ENCODE measurements around the gene DCC. TPM values are rescaled to one million over a fixed set of nuclear protein-coding genes. Genes with fewer than 3 reads are reported as not detected.

Gene DCC
- total and polyA plus RNA-seq, 7 experiments from 2014 or later, result not detected

GRCh38 chr18:52322307-52322706 is 17.7 kb upstream of the DCC start:
- intact Hi-C loops (cut with micrococcal nuclease), result no loop called here
- no peaks in the 10 kb centered on the region for H3K27me3 ChIP-seq (ENCODE audit: control insufficient read depth in 2 of 2, insufficient read depth in 2 of 2, low read length in 2 of 2)
- no peak overlapping the region for H3K4me3 ChIP-seq (ENCODE audit: low read length)
- no peaks in the 10 kb centered on the region for H3K9me3 ChIP-seq (ENCODE audit: control insufficient read depth in 2 of 3, low read length in 3 of 3)
- Mint-ChIP-seq H3K4me1 (no peaks in the 10 kb centered on the region), H3K4me3 (no peak overlapping the region), H3K36me3 (no peaks in the 10 kb centered on the region), H3K27me3 (peaks cover 0 to 5% (median 0%) of the 10 kb centered on the region in 5 donors), H3K27ac (no peak overlapping the region), H3K9me3 (peaks cover 0 to under 1% (median 0%) of the 10 kb centered on the region in 11 donors)
- no peak overlapping the region for H3K27ac ChIP-seq (ENCODE audit: low read depth, low read length)
- DNase-seq (no peak), ATAC-seq (no peak)
- H3K36me3 ChIP-seq (ENCODE audit: control insufficient read depth in 2 of 3, insufficient read depth in 3 of 3, low read length in 3 of 3), result no peaks in the 10 kb centered on the region
- no peaks in the 10 kb centered on the region for H3K4me1 ChIP-seq (ENCODE audit: control insufficient read depth in 2 of 2, insufficient read depth in 2 of 2, low read length in 2 of 2)
- POLR2A ChIA-PET, result no interaction called here
- CTCF ChIA-PET, result no interaction called here

- intact Hi-C loops (cut with micrococcal nuclease), result no loop called here
These were observed 16.2 kb upstream of the DCC start for GRCh38 chr18:52323802-52324201.

GRCh38 chr18:52325997-52326396 is 14.0 kb upstream of the DCC start:
- no peak overlapping the region for H3K27ac ChIP-seq (ENCODE audit: low read depth, low read length)
- peaks cover 0 to 4% (median 0%) of the 10 kb centered on the region in 11 donors for H3K9me3 Mint-ChIP-seq
- H3K27ac Mint-ChIP-seq, result no peak overlapping the region
- H3K27me3 ChIP-seq (ENCODE audit: control insufficient read depth in 2 of 2, insufficient read depth in 2 of 2, low read length in 2 of 2), result no peaks in the 10 kb centered on the region
- peaks cover 0 to 5% (median 0%) of the 10 kb centered on the region in 5 donors for H3K27me3 Mint-ChIP-seq
- ATAC-seq (no peak), DNase-seq (no peak)
- ChIA-PET CTCF (no interaction called here), POLR2A (no interaction called here)
- no peaks in the 10 kb centered on the region for H3K9me3 ChIP-seq (ENCODE audit: control insufficient read depth in 2 of 3, low read length in 3 of 3)
- no peaks in the 10 kb centered on the region for H3K4me1 Mint-ChIP-seq
- H3K36me3 Mint-ChIP-seq, result no peaks in the 10 kb centered on the region
- no peak overlapping the region for H3K4me3 Mint-ChIP-seq
- no peaks in the 10 kb centered on the region for H3K36me3 ChIP-seq (ENCODE audit: control insufficient read depth in 2 of 3, insufficient read depth in 3 of 3, low read length in 3 of 3)
- H3K4me3 ChIP-seq (ENCODE audit: low read length), result no peak overlapping the region
- intact Hi-C loops (cut with micrococcal nuclease), result no loop called here
- no peaks in the 10 kb centered on the region for H3K4me1 ChIP-seq (ENCODE audit: control insufficient read depth in 2 of 2, insufficient read depth in 2 of 2, low read length in 2 of 2)

More at GRCh38 chr18:52323802-52324201, 16.2 kb upstream of the DCC start:
- no peaks in the 10 kb centered on the region for H3K4me1 Mint-ChIP-seq
- H3K9me3 Mint-ChIP-seq, result peaks cover 0 to 4% (median 0%) of the 10 kb centered on the region in 11 donors
- DNase-seq (no peak), ATAC-seq (no peak)
- H3K4me1 ChIP-seq (ENCODE audit: control insufficient read depth in 2 of 2, insufficient read depth in 2 of 2, low read length in 2 of 2), result no peaks in the 10 kb centered on the region
- no peaks in the 10 kb centered on the region for H3K27me3 ChIP-seq (ENCODE audit: control insufficient read depth in 2 of 2, insufficient read depth in 2 of 2, low read length in 2 of 2)
- H3K27ac Mint-ChIP-seq, result no peak overlapping the region
- no peak overlapping the region for H3K27ac ChIP-seq (ENCODE audit: low read depth, low read length)
- H3K9me3 ChIP-seq (ENCODE audit: control insufficient read depth in 2 of 3, low read length in 3 of 3), result no peaks in the 10 kb centered on the region
- no peaks in the 10 kb centered on the region for H3K36me3 Mint-ChIP-seq
- ChIA-PET POLR2A (no interaction called here), CTCF (no interaction called here)
- peaks cover 0 to 5% (median 0%) of the 10 kb centered on the region in 5 donors for H3K27me3 Mint-ChIP-seq
- no peaks in the 10 kb centered on the region for H3K36me3 ChIP-seq (ENCODE audit: control insufficient read depth in 2 of 3, insufficient read depth in 3 of 3, low read length in 3 of 3)
- H3K4me3 ChIP-seq (ENCODE audit: low read length), result no peak overlapping the region
- H3K4me3 Mint-ChIP-seq, result no peak overlapping the region

- peaks cover 0 to 2% (median 0%) of the 10 kb centered on the region in 7 donors for H3K4me1 Mint-ChIP-seq
These were observed 6.1 kb upstream of the DCC start for GRCh38 chr18:52333860-52334259.

GRCh38 chr18:52334307-52334706 is 5.7 kb upstream of the DCC start:
- Mint-ChIP-seq H3K27ac (no peak overlapping the region), H3K27me3 (peaks cover 4 to 33% (median 21%) of the 10 kb centered on the region in 5 donors), H3K9me3 (peaks cover 0 to 8% (median 4%) of the 10 kb centered on the region in 11 donors), H3K4me1 (peaks cover 0 to 2% (median 0%) of the 10 kb centered on the region in 7 donors), H3K36me3 (no peaks in the 10 kb centered on the region), H3K4me3 (no peak overlapping the region)
- Histone ChIP-seq H3K36me3 (ENCODE audit: control insufficient read depth in 2 of 3, insufficient read depth in 3 of 3, low read length in 3 of 3) (no peaks in the 10 kb centered on the region), H3K4me3 (ENCODE audit: low read length) (no peak overlapping the region), H3K27me3 (ENCODE audit: control insufficient read depth in 2 of 2, insufficient read depth in 2 of 2, low read length in 2 of 2) (no peaks in the 10 kb centered on the region), H3K9me3 (ENCODE audit: control insufficient read depth in 2 of 3, low read length in 3 of 3) (no peaks in the 10 kb centered on the region), H3K4me1 (ENCODE audit: control insufficient read depth in 2 of 2, insufficient read depth in 2 of 2, low read length in 2 of 2) (no peaks in the 10 kb centered on the region), H3K27ac (ENCODE audit: low read depth, low read length) (no peak overlapping the region)
- intact Hi-C loops (cut with micrococcal nuclease), result no loop called here
- ATAC-seq, result no peak
- POLR2A ChIA-PET, result no interaction called here
- CTCF ChIA-PET, result no interaction called here
- DNase-seq, result no peak

More at GRCh38 chr18:52333860-52334259, 6.1 kb upstream of the DCC start:
- Mint-ChIP-seq H3K4me3 (no peak overlapping the region), H3K27ac (no peak overlapping the region), H3K27me3 (peaks cover 2 to 28% (median 17%) of the 10 kb centered on the region in 5 donors), H3K9me3 (peaks cover 0 to 8% (median 4%) of the 10 kb centered on the region in 11 donors), H3K36me3 (no peaks in the 10 kb centered on the region)
- intact Hi-C loops (cut with micrococcal nuclease), result no loop called here
- POLR2A ChIA-PET, result no interaction called here
- Histone ChIP-seq H3K27ac (ENCODE audit: low read depth, low read length) (no peak overlapping the region), H3K36me3 (ENCODE audit: control insufficient read depth in 2 of 3, insufficient read depth in 3 of 3, low read length in 3 of 3) (no peaks in the 10 kb centered on the region), H3K4me3 (ENCODE audit: low read length) (no peak overlapping the region), H3K4me1 (ENCODE audit: control insufficient read depth in 2 of 2, insufficient read depth in 2 of 2, low read length in 2 of 2) (no peaks in the 10 kb centered on the region), H3K27me3 (ENCODE audit: control insufficient read depth in 2 of 2, insufficient read depth in 2 of 2, low read length in 2 of 2) (no peaks in the 10 kb centered on the region), H3K9me3 (ENCODE audit: control insufficient read depth in 2 of 3, low read length in 3 of 3) (no peaks in the 10 kb centered on the region)
- CTCF ChIA-PET, result no interaction called here
- no peak for DNase-seq
- no peak for ATAC-seq

GRCh38 chr18:52334896-52335295 is 5.1 kb upstream of the DCC start:
- intact Hi-C loops (cut with micrococcal nuclease), result no loop called here
- no peaks in the 10 kb centered on the region for H3K9me3 ChIP-seq (ENCODE audit: control insufficient read depth in 2 of 3, low read length in 3 of 3)
- no peak overlapping the region for H3K4me3 Mint-ChIP-seq
- no peak for DNase-seq
- H3K4me1 ChIP-seq (ENCODE audit: control insufficient read depth in 2 of 2, insufficient read depth in 2 of 2, low read length in 2 of 2), result no peaks in the 10 kb centered on the region
- H3K4me3 ChIP-seq (ENCODE audit: low read length), result no peak overlapping the region
- H3K9me3 Mint-ChIP-seq, result peaks cover 0 to 8% (median 5%) of the 10 kb centered on the region in 11 donors
- no peaks in the 10 kb centered on the region for H3K36me3 ChIP-seq (ENCODE audit: control insufficient read depth in 2 of 3, insufficient read depth in 3 of 3, low read length in 3 of 3)
- ChIA-PET POLR2A (no interaction called here), CTCF (no interaction called here)
- no peak for ATAC-seq
- no peaks in the 10 kb centered on the region for H3K36me3 Mint-ChIP-seq
- peaks cover 0 to 2% (median 0%) of the 10 kb centered on the region in 7 donors for H3K4me1 Mint-ChIP-seq
- H3K27ac Mint-ChIP-seq, result no peak overlapping the region
- H3K27me3 ChIP-seq (ENCODE audit: control insufficient read depth in 2 of 2, insufficient read depth in 2 of 2, low read length in 2 of 2), result no peaks in the 10 kb centered on the region
- H3K27me3 Mint-ChIP-seq, result peaks cover 10 to 38% (median 26%) of the 10 kb centered on the region in 5 donors
- no peak overlapping the region for H3K27ac ChIP-seq (ENCODE audit: low read depth, low read length)

- H3K36me3 Mint-ChIP-seq, result peaks cover 0 to 8% (median 0%) of the 10 kb centered on the region in 5 donors
- intact Hi-C loops (cut with micrococcal nuclease), result no loop called here
- H3K4me3 Mint-ChIP-seq, result no peak overlapping the region
- Histone ChIP-seq H3K27ac (ENCODE audit: low read depth, low read length) (no peak overlapping the region), H3K27me3 (ENCODE audit: control insufficient read depth in 2 of 2, insufficient read depth in 2 of 2, low read length in 2 of 2) (no peaks in the 10 kb centered on the region), H3K36me3 (ENCODE audit: control insufficient read depth in 2 of 3, insufficient read depth in 3 of 3, low read length in 3 of 3) (no peaks in the 10 kb centered on the region), H3K4me1 (ENCODE audit: control insufficient read depth in 2 of 2, insufficient read depth in 2 of 2, low read length in 2 of 2) (no peaks in the 10 kb centered on the region), H3K9me3 (ENCODE audit: control insufficient read depth in 2 of 3, low read length in 3 of 3) (no peaks in the 10 kb centered on the region), H3K4me3 (ENCODE audit: low read length) (no peak overlapping the region)
- H3K27ac Mint-ChIP-seq, result no peak overlapping the region
- CTCF ChIA-PET, result no interaction called here
- peaks cover 0 to 6% (median 0%) of the 10 kb centered on the region in 7 donors for H3K4me1 Mint-ChIP-seq
- DNase-seq (no peak), ATAC-seq (no peak)
- POLR2A ChIA-PET, result no interaction called here
- H3K27me3 Mint-ChIP-seq, result peaks cover 31 to 58% (median 47%) of the 10 kb centered on the region in 5 donors
- peaks cover 3 to 20% (median 8%) of the 10 kb centered on the region in 11 donors for H3K9me3 Mint-ChIP-seq
These were observed 2.7 kb upstream of the DCC start for GRCh38 chr18:52337276-52337675.

Data from naive thymus-derived CD4-positive, alpha-beta T cell (primary cell).